Measurements from ENCODE around the gene GALNTL6.

DNA sequence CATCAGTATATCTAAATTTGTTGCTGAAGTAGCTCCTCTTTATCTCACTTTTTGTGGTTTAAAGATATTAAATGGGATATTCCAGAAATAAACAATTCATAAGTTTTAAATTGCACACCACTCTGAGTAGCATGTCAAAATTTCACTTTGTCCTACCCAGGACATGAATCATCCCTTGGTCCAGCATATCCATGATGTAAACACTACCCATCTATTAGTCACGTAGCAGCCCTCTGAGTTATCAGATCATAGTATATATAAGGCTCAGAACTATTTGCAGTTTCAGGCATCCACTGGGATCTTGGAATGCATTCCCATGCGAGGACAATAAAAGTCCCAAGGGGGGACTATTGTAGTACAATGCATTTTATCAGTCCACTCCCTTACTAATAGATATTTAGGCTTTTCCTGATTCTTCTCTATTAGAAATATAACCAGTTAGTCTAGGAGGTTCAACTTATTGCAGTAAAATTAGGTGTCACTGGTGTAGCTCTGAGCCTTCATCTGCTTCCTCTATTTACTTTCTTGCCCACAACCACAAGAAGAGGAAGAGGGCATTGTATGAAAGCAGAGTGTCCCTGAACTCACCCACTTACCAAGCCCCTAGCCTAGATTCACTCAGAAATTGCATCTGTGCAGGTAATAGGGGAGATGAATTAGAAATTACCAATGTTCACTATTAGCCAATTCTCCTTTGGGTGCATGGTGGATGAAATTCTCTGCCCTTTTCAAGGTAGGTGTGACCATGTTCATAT lies 945.6 kb downstream of the GALNTL6 start:
- TF ChIP-seq EZH2phosphoT487 (IDR thresholded peaks at IDR 0.05; ENCODE audit: unreplicated experiment) (no peak), CTCF (conservative IDR thresholded peaks at IDR 0.05; ENCODE audit: low read depth in 2 of 2) (no peak), POLR2AphosphoS5 (IDR thresholded peaks at IDR 0.05; ENCODE audit: low read depth) (no peak), EZH2 (IDR thresholded peaks at IDR 0.05; ENCODE audit: low read depth, unreplicated experiment) (no peak), ZNF114 (CRISPR knock-in tag; IDR thresholded peaks at IDR 0.05) (no peak), JUNB (IDR thresholded peaks at IDR 0.05; ENCODE audit: unreplicated experiment) (no peak), STAT1 (IDR thresholded peaks at IDR 0.05; ENCODE audit: unreplicated experiment) (no peak), NANOG (IDR thresholded peaks at IDR 0.05; ENCODE audit: borderline replicate concordance) (no peak)
- TF ChIP-seq, protein P1, sequence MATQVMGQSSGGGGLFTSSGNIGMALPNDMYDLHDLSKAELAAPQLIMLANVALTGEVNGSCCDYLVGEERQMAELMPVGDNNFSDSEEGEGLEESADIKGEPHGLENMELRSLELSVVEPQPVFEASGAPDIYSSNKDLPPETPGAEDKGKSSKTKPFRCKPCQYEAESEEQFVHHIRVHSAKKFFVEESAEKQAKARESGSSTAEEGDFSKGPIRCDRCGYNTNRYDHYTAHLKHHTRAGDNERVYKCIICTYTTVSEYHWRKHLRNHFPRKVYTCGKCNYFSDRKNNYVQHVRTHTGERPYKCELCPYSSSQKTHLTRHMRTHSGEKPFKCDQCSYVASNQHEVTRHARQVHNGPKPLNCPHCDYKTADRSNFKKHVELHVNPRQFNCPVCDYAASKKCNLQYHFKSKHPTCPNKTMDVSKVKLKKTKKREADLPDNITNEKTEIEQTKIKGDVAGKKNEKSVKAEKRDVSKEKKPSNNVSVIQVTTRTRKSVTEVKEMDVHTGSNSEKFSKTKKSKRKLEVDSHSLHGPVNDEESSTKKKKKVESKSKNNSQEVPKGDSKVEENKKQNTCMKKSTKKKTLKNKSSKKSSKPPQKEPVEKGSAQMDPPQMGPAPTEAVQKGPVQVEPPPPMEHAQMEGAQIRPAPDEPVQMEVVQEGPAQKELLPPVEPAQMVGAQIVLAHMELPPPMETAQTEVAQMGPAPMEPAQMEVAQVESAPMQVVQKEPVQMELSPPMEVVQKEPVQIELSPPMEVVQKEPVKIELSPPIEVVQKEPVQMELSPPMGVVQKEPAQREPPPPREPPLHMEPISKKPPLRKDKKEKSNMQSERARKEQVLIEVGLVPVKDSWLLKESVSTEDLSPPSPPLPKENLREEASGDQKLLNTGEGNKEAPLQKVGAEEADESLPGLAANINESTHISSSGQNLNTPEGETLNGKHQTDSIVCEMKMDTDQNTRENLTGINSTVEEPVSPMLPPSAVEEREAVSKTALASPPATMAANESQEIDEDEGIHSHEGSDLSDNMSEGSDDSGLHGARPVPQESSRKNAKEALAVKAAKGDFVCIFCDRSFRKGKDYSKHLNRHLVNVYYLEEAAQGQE (IDR thresholded peaks at IDR 0.05; ENCODE audit: unreplicated experiment): no peak
